Esophagus squamous epithelium (tissue), 5 donors: ENCODE measurements around the gene CDHR5. TPM values are rescaled to one million over a fixed set of nuclear protein-coding genes. Genes with fewer than 3 reads are reported as not detected.

Experiments used
- DNase-seq: peaks from one replicate; lab custom pipeline; 2025; lab: John Stamatoyannopoulos, UW
- H3K27ac ChIP-seq, 4 donors: fragments of 200-600 bp; sonication (generic); one replicate each; pipeline ENCODE4 v1.5.1; 2016 to 2019; ENCODE audit warnings: mild to moderate bottlenecking in 1 of 4
- H3K27me3 ChIP-seq, 4 donors: fragments of 200-600 bp; sonication (generic); 1 replicate in 3 of 4; 2 replicates in 1 of 4; pipeline versions ENCODE4 v1.5.1 to v1.6.0; 2017 to 2021; ENCODE audit warnings: antibody characterized with exemption in 1 of 4
- H3K36me3 ChIP-seq, 3 donors: fragments of 200-600 bp; sonication (generic); one replicate each; pipeline ENCODE4 v1.5.1; 2016 to 2019
- H3K4me1 ChIP-seq, 3 donors: fragments of 200-600 bp; sonication (generic); one replicate each; pipeline ENCODE4 v1.5.1; 2017 to 2019
- H3K4me3 ChIP-seq, 4 donors: fragments of 200-600 bp; sonication (generic); 1 replicate in 3 of 4; 2 replicates in 1 of 4; pipeline ENCODE4 v1.5.1; 2016 to 2019; ENCODE audit warnings: mild to moderate bottlenecking in 2 of 4, moderate library complexity in 1 of 4
- H3K9me3 ChIP-seq, 3 donors: fragments of 200-600 bp; sonication (generic); one replicate each; pipeline ENCODE4 v1.5.1; 2016 to 2019
- POLR2A ChIP-seq, 4 donors: fragments of 450-650 bp; IDR thresholded peaks; one replicate each; pipeline ENCODE4 v1.6.1; 2017; ENCODE audit warnings: antibody characterized with exemption in 4 of 4, mild to moderate bottlenecking in 4 of 4, moderate library complexity in 3 of 4
- WGBS, 2 donors: methylation state at CpG; one replicate each; pipeline ENCODE4 v1.1.5; 2018; 5-methylcytosine and 5-hydroxymethylcytosine counted together
- intact Hi-C: fragments of 100-400 bp; cut with DNase I; formaldehyde crosslinking; loops from one replicate; pipeline ENCODE4 v1.15.0; 2022
- small RNA-seq, 4 donors: library from RNA; depleted of rRNA; stranded (forward); fragments of <200 nt; gene quantifications; one replicate each; pipeline ENCODE3, GENCODE V24; 2016
- total RNA-seq, 4 donors: library from RNA; depleted of rRNA; stranded (reverse); fragments of >200 nt; gene quantifications; one replicate each; pipeline ENCODE4 v1.1.0, GENCODE V29; 2016
- TF ChIP-seq, protein P1 (sequence below), 6 experiments: fragments of 450-650 bp in 4 of 6; fragments of 200-600 bp in 2 of 6; sonication (generic) in 2 of 6; IDR thresholded peaks; one replicate each; pipeline ENCODE4 v1.5.1; 2016 to 2019; ENCODE audit warnings: antibody characterized with exemption in 6 of 6, mild to moderate bottlenecking in 4 of 6, moderate library complexity in 4 of 6
- donor health status: DM: yes; HTN: yes; CAD: no.

CDHR5 gene
- total RNA-seq, 4 donors from 2014 or later, result not detected

DNA sequence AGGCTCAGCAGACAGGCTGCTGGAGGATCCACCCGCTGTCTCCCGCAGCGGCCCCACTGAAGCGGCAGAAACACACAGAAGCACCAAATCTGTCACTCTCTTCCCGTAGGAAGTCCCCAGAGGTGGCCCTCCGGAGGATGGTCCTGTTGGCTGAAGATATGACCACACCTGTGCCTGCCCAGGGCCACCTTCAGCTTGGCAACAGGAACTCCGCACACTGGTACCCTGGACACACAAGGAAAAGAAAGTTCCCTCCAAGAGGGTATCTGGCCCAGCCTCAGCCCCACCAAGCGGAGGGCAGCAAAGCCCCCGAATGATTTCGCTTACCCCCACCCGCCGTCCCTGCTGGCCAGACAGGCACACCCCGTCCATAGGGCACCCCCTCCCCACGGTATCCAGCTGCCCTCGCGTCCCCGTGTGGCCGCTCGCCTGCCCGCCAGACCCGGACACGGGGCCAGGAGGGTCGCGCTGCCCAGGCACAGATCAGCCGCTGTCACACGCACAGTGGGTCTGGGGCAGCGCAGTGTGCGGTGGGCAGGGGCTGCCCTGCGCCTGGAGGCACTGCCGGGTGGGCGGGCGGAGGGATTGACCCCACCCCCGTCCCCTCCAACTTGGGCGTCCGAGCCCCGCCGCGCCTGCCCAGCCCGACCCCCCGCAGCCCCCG is 57.0 kb downstream of the CDHR5 start:
- 49 to 52% methylated on average over 4 to 9 of the region's 41 CpGs for WGBS, 2 donors
- H3K9me3 ChIP-seq, result no peaks in the 10 kb centered on the region
- intact Hi-C loops, result loop anchor here (5.0 kb wide), 1 partner anchor 50 kb away; the partner anchor contains the start of gene IRF7

DNA sequence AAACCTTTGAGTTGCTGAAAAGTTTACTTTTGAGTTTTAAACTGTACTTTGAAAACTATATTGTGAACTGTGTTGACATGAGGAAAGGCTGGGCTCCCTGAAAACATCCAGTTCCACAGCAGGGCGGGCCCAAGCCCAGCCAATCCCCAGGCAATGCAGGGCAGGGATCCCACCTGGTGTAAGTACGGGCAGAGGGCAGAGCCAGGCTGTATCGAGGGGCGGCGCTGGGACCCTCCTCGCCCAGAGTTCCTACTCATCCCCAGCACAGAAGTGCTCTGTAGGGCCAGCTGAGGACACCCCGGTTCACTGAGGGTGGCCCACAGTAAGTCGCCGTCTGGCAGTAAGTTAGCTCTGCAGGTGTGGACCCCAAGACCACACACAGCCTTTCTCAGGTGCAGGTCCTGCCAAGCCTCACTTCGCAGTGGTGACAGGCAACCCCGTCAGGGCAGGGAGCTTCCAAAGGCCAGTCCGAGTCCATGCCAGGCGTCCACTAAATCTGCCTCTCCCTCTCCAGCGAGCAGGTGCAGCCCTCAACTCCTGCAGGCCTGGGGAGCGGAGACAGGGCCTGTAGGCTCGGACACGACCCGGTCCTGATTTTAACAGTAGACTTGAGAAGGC is 57.6 kb downstream of the CDHR5 start:
- H3K9me3 ChIP-seq, result no peaks in the 10 kb centered on the region
- no peak for TF ChIP-seq POLR2A (IDR thresholded peaks at IDR 0.05)
- TF ChIP-seq, protein P1, sequence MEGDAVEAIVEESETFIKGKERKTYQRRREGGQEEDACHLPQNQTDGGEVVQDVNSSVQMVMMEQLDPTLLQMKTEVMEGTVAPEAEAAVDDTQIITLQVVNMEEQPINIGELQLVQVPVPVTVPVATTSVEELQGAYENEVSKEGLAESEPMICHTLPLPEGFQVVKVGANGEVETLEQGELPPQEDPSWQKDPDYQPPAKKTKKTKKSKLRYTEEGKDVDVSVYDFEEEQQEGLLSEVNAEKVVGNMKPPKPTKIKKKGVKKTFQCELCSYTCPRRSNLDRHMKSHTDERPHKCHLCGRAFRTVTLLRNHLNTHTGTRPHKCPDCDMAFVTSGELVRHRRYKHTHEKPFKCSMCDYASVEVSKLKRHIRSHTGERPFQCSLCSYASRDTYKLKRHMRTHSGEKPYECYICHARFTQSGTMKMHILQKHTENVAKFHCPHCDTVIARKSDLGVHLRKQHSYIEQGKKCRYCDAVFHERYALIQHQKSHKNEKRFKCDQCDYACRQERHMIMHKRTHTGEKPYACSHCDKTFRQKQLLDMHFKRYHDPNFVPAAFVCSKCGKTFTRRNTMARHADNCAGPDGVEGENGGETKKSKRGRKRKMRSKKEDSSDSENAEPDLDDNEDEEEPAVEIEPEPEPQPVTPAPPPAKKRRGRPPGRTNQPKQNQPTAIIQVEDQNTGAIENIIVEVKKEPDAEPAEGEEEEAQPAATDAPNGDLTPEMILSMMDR (IDR thresholded peaks at IDR 0.05), result no peak
- peak overlapping the region; percentile 65 to 90 (median 66) for H3K4me3 ChIP-seq
- H3K36me3 ChIP-seq, result peaks cover 0 to 20% (median 0%) of the 10 kb centered on the region in 3 donors
- H3K4me1 ChIP-seq, result peaks cover 11 to 70% (median 16%) of the 10 kb centered on the region in 3 donors
- H3K27me3 ChIP-seq, result no peaks in the 10 kb centered on the region
- 88 to 89% methylated on average over 4 to 5 of the region's 18 CpGs for WGBS, 2 donors
- DNase-seq, result no peak
- intact Hi-C loops, result loop anchor here (5.0 kb wide), 1 partner anchor 50 kb away; the partner anchor contains the start of gene IRF7
- H3K27ac ChIP-seq, result peak overlapping the region; percentile 88 to 96 (median 94)

More for the DNA sequence above, 57.0 kb downstream of the CDHR5 start:
- peaks cover 0 to 14% (median 0%) of the 10 kb centered on the region in 3 donors for H3K36me3 ChIP-seq
- peak overlapping the region; percentile 65 to 90 (median 66) for H3K4me3 ChIP-seq
- TF ChIP-seq, protein P1 (IDR thresholded peaks at IDR 0.05), result no peak
- TF ChIP-seq POLR2A (IDR thresholded peaks at IDR 0.05), result no peak
- H3K4me1 ChIP-seq, result peaks cover 10 to 64% (median 11%) of the 10 kb centered on the region in 3 donors
- peak overlapping the region; percentile 88 to 96 (median 94) for H3K27ac ChIP-seq
- no peaks in the 10 kb centered on the region for H3K27me3 ChIP-seq
- DNase-seq, result no peak

Small RNAs within 50 kb of the gene (small RNA-seq; reads per million reads assigned to genes)
- 28.3 to 71.4 (median 42.4) reads per million in 4 donors for gene MIR210

Other genes with a start within 250 kb of the CDHR5 start
- gene PKP3, start 230.7 kb downstream of the CDHR5 start, total RNA-seq, result 1,000 to 10,000 TPM in 1 of 4 donors, 100 to 1,000 TPM in 3; 314 to 1,016 (median 520) TPM
- gene SIGIRR, start 210.0 kb downstream of the CDHR5 start, total RNA-seq, result 10 to 100 TPM; 15.5 to 35.1 (median 16.1) TPM
- 10 to 100 TPM; 11.0 to 22.1 (median 16.2) TPM for gene ANO9, start 182.9 kb downstream of the CDHR5 start, total RNA-seq
- gene PTDSS2, start 174.7 kb downstream of the CDHR5 start, total RNA-seq, result 10 to 100 TPM; 15.8 to 34.3 (median 22.8) TPM
- gene RNH1, start 117.7 kb downstream of the CDHR5 start, total RNA-seq, result 100 to 1,000 TPM; 206 to 378 (median 222) TPM
- 100 to 1,000 TPM in 2 of 4 donors, 10 to 100 TPM in 2; 56.7 to 106 (median 85.2) TPM for gene HRAS, start 89.4 kb downstream of the CDHR5 start, total RNA-seq
- gene LRRC56, start 87.4 kb downstream of the CDHR5 start, total RNA-seq, result 1 to 10 TPM in 2 of 4 donors, under 1 TPM in 2; 0.35 to 2.3 (median 1.2) TPM
- 1 to 10 TPM; 2.1 to 4.6 (median 3.8) TPM for gene LMNTD2, start 64.2 kb downstream of the CDHR5 start, total RNA-seq
- 10 to 100 TPM; 35.7 to 54.0 (median 44.4) TPM for gene RASSF7, start 64.0 kb downstream of the CDHR5 start, total RNA-seq
- 10 to 100 TPM; 11.7 to 30.6 (median 24.2) TPM for gene PHRF1, start 48.5 kb downstream of the CDHR5 start, total RNA-seq
- 10 to 100 TPM; 16.9 to 26.3 (median 20.2) TPM for gene IRF7, start 9.0 kb downstream of the CDHR5 start, total RNA-seq
- 1 to 10 TPM in 1 of 4 donors, not detected in 3; 5.3 TPM for gene SCT, start 2.2 kb upstream of the CDHR5 start, total RNA-seq
- gene DRD4, start 12.3 kb upstream of the CDHR5 start, total RNA-seq, result under 1 TPM in 1 of 4 donors, not detected in 3; 0.76 TPM
- gene DEAF1, start 70.3 kb upstream of the CDHR5 start, total RNA-seq, result 10 to 100 TPM; 18.3 to 45.0 (median 25.4) TPM
- 10 to 100 TPM; 16.1 to 55.3 (median 18.1) TPM for gene TMEM80, start 70.9 kb upstream of the CDHR5 start, total RNA-seq
- gene EPS8L2, start 81.3 kb upstream of the CDHR5 start, total RNA-seq, result 100 to 1,000 TPM; 163 to 367 (median 238) TPM
- 100 to 1,000 TPM; 311 to 629 (median 504) TPM for gene TALDO1, start 122.5 kb upstream of the CDHR5 start, total RNA-seq
- 10 to 100 TPM; 20.2 to 38.7 (median 21.6) TPM for gene GATD1, start 152.5 kb upstream of the CDHR5 start, total RNA-seq
- under 1 TPM in 1 of 4 donors, not detected in 3; 0.15 TPM for gene CEND1, start 165.1 kb upstream of the CDHR5 start, total RNA-seq
- 10 to 100 TPM in 2 of 4 donors, 1 to 10 TPM in 2; 4.0 to 14.7 (median 9.8) TPM for gene SLC25A22, start 173.3 kb upstream of the CDHR5 start, total RNA-seq
- 10 to 100 TPM in 3 of 4 donors, 1 to 10 TPM in 1; 9.3 to 14.3 (median 10.6) TPM for gene PIDD1, start 180.3 kb upstream of the CDHR5 start, total RNA-seq
- gene RPLP2, start 185.0 kb upstream of the CDHR5 start, total RNA-seq, result 100 to 1,000 TPM; 232 to 871 (median 490) TPM
- gene PNPLA2, start 194.0 kb upstream of the CDHR5 start, total RNA-seq, result 10 to 100 TPM; 14.2 to 42.7 (median 26.0) TPM
- 1 to 10 TPM in 3 of 4 donors, under 1 TPM in 1; 0.48 to 5.7 (median 3.5) TPM for gene CRACR2B, start 203.0 kb upstream of the CDHR5 start, total RNA-seq
- 100 to 1,000 TPM in 1 of 4 donors, 10 to 100 TPM in 3; 87.6 to 118 (median 94.0) TPM for gene CD151, start 208.0 kb upstream of the CDHR5 start, total RNA-seq
- 10 to 100 TPM; 45.6 to 90.3 (median 64.7) TPM for gene POLR2L, start 217.6 kb upstream of the CDHR5 start, total RNA-seq
- gene TSPAN4, start 217.9 kb upstream of the CDHR5 start, total RNA-seq, result 10 to 100 TPM in 3 of 4 donors, 1 to 10 TPM in 1; 6.8 to 59.7 (median 19.0) TPM